K562 (cell line): Measurements from ENCODE around the gene STIM1. TPM values are rescaled to one million over a fixed set of nuclear protein-coding genes. Genes with fewer than 3 reads are reported as not detected.
A peak's percentile ranks its signal among the peaks of the same experiment; 100 is the strongest.

Experiments
- BCOR ChIP-seq: fragments of 450-650 bp; IDR thresholded peaks from 2 replicates; pipeline ENCODE4 v1.6.1; 2016
- CXXC5 ChIP-seq: fragments of 250-450 bp; sonication (Bioruptor Pico); IDR thresholded peaks from 2 replicates; pipeline ENCODE4 v1.8.0; 2022; ENCODE audit warnings: inconsistent platforms, mild to moderate bottlenecking, moderate library complexity
- ESRRB ChIP-seq: fragments of 250-450 bp; sonication (Bioruptor Pico); IDR thresholded peaks from 2 replicates; pipeline ENCODE4 v1.5.0; 2020; ENCODE audit warnings: mild to moderate bottlenecking, moderate library complexity, borderline replicate concordance
- GTF2E2 ChIP-seq: fragments of 200-800 bp; sonication (Bioruptor generic); IDR thresholded peaks from 2 replicates; pipeline ENCODE4 v1.6.1; 2016; ENCODE audit warnings: missing genetic modification characterization, missing compliant biosample characterization
- HDAC6 ChIP-seq: IDR thresholded peaks from 2 replicates; pipeline ENCODE4 v1.6.1; 2012; ENCODE audit warnings: low read depth, mild to moderate bottlenecking, control low read depth, inconsistent platforms, low read length, moderate library complexity
- PML ChIP-seq: IDR thresholded peaks from 2 replicates; pipeline ENCODE4 v1.6.1; 2012; ENCODE audit warnings: low read length, inconsistent platforms
- PREB ChIP-seq: sonication (generic); formaldehyde crosslinking; IDR thresholded peaks from 2 replicates; pipeline ENCODE4 v1.8.1; 2023; ENCODE audit warnings: mild to moderate bottlenecking, missing genetic modification reagents
- SOX6 ChIP-seq: fragments of 450-650 bp; IDR thresholded peaks from 2 replicates; pipeline ENCODE4 v1.6.1; 2014; ENCODE audit warnings: mild to moderate bottlenecking
- TRIM25 ChIP-seq: fragments of 450-650 bp; IDR thresholded peaks from 2 replicates; pipeline ENCODE4 v1.7.0; 2016; ENCODE audit warnings: borderline replicate concordance
- ZFX ChIP-seq: sonication (generic); formaldehyde crosslinking; IDR thresholded peaks from 2 replicates; pipeline ENCODE4 v1.8.0; 2022; ENCODE audit warnings: mild to moderate bottlenecking, missing genetic modification reagents, moderate library complexity
- ZNF212 ChIP-seq: fragments of 450-650 bp; formaldehyde crosslinking; IDR thresholded peaks from 2 replicates; pipeline ENCODE4 v1.4.0; 2020; ENCODE audit warnings: mild to moderate bottlenecking
- polyA plus RNA-seq, 8 experiments: library from polyadenylated mRNA; depleted of rRNA in 4 of 8; stranded (reverse) in 5 of 8; unstranded in 3 of 8; fragments of >200 nt; fragmentation: Nextera tagmentation in 2 of 8; fragmentation: Illumina TruSeq in 1 of 8; extraction: Ambion mirVana in 2 of 8; extraction: Trizol in 1 of 8; gene quantifications; 2 replicates each; pipeline versions ENCODE4 v1.2.1 to v1.2.3, GENCODE V29; 2011 to 2014; ENCODE audit warnings: inconsistent platforms in 1 of 8, missing spikeins in 1 of 8
- total RNA-seq, 7 experiments: library from RNA; depleted of rRNA in 6 of 7; stranded (reverse); fragments of >200 nt in 6 of 7; fragmentation: Illumina TruSeq in 2 of 7; extraction: Trizol in 2 of 7; gene quantifications; 2 replicates each; pipeline versions ENCODE4 v1.2.1 to v1.2.3, GENCODE V29; 2011 to 2021; ENCODE audit warnings: low replicate concordance in 1 of 7
- TF ChIP-seq, protein P1 (sequence below), 2 experiments: fragments of 450-650 bp in 1 of 2; sonication (generic) in 1 of 2; formaldehyde crosslinking in 1 of 2; IDR thresholded peaks; 2 replicates each; pipeline versions ENCODE4 v1.7.1 to v1.9.0; 2016 to 2022; ENCODE audit warnings: inconsistent platforms in 1 of 2, mild to moderate bottlenecking in 1 of 2, missing genetic modification reagents in 1 of 2
- TF ChIP-seq, protein P2 (sequence below): fragments of 150-350 bp; conservative IDR thresholded peaks from 2 replicates; pipeline ENCODE4 v1.6.1; 2014; ENCODE audit warnings: low read length

The STIM1 gene
- total and polyA plus RNA-seq, 9 of the 15 experiments (the other 6 are each of a cell fraction or from before 2014, with no cell fraction given), result 7.7 to 50.5 (median 22.5) TPM

- TF ChIP-seq, protein P1, sequence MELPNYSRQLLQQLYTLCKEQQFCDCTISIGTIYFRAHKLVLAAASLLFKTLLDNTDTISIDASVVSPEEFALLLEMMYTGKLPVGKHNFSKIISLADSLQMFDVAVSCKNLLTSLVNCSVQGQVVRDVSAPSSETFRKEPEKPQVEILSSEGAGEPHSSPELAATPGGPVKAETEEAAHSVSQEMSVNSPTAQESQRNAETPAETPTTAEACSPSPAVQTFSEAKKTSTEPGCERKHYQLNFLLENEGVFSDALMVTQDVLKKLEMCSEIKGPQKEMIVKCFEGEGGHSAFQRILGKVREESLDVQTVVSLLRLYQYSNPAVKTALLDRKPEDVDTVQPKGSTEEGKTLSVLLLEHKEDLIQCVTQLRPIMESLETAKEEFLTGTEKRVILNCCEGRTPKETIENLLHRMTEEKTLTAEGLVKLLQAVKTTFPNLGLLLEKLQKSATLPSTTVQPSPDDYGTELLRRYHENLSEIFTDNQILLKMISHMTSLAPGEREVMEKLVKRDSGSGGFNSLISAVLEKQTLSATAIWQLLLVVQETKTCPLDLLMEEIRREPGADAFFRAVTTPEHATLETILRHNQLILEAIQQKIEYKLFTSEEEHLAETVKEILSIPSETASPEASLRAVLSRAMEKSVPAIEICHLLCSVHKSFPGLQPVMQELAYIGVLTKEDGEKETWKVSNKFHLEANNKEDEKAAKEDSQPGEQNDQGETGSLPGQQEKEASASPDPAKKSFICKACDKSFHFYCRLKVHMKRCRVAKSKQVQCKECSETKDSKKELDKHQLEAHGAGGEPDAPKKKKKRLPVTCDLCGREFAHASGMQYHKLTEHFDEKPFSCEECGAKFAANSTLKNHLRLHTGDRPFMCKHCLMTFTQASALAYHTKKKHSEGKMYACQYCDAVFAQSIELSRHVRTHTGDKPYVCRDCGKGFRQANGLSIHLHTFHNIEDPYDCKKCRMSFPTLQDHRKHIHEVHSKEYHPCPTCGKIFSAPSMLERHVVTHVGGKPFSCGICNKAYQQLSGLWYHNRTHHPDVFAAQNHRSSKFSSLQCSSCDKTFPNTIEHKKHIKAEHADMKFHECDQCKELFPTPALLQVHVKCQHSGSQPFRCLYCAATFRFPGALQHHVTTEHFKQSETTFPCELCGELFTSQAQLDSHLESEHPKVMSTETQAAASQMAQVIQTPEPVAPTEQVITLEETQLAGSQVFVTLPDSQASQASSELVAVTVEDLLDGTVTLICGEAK (IDR thresholded peaks at IDR 0.05), result no peak
- TF ChIP-seq, protein P1 (CRISPR knock-in tag; IDR thresholded peaks at IDR 0.05), result no peak
- TF ChIP-seq SOX6, result peak; percentile 79
- no peak for TF ChIP-seq PREB (CRISPR knock-in tag)
- no peak for TF ChIP-seq TRIM25
- no peak for TF ChIP-seq PML
- no peak for TF ChIP-seq ZFX
- TF ChIP-seq ESRRB (CRISPR knock-in tag), result no peak
- TF ChIP-seq, protein P2, sequence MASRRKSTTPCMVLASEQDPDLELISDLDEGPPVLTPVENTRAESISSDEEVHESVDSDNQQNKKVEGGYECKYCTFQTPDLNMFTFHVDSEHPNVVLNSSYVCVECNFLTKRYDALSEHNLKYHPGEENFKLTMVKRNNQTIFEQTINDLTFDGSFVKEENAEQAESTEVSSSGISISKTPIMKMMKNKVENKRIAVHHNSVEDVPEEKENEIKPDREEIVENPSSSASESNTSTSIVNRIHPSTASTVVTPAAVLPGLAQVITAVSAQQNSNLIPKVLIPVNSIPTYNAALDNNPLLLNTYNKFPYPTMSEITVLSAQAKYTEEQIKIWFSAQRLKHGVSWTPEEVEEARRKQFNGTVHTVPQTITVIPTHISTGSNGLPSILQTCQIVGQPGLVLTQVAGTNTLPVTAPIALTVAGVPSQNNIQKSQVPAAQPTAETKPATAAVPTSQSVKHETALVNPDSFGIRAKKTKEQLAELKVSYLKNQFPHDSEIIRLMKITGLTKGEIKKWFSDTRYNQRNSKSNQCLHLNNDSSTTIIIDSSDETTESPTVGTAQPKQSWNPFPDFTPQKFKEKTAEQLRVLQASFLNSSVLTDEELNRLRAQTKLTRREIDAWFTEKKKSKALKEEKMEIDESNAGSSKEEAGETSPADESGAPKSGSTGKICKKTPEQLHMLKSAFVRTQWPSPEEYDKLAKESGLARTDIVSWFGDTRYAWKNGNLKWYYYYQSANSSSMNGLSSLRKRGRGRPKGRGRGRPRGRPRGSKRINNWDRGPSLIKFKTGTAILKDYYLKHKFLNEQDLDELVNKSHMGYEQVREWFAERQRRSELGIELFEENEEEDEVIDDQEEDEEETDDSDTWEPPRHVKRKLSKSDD, result no peak
- TF ChIP-seq HDAC6, result no peak
- no peak for TF ChIP-seq ZNF212
- TF ChIP-seq BCOR, result no peak
- no peak for TF ChIP-seq CXXC5 (CRISPR knock-in tag)
- no peak for TF ChIP-seq GTF2E2 (tag)
Observed at GRCh38 chr11:3950996-3951660, 95.7 kb downstream of the STIM1 start (continued).
